ENCODE data around the gene ENTPD7.
"Not testable (repeated sequence)": the region's sequence is repeated elsewhere in the genome, so short reads cannot be mapped to it uniquely, and the experiment has no call there.

Gene ENTPD7

GRCh38 chr10:99621454-99622251 lies 37.7 kb upstream of the ENTPD7 start (continued):
- TF ChIP-seq ZNF155 (tag by site-specific recombination; IDR thresholded peaks at IDR 0.05) (no peak), ZNF513 (tag by site-specific recombination; IDR thresholded peaks at IDR 0.05) (peak; percentile 5; the same call in 1 of the 2 replicates), TCF7L2 (IDR thresholded peaks at IDR 0.05; ENCODE audit: borderline replicate concordance, low read depth, low read length) (no peak)

GRCh38 chr10:99623919-99624318 lies 35.4 kb upstream of the ENTPD7 start:
- Histone ChIP-seq H3K4me3 (ENCODE audit: low read depth, low read length) (no peak overlapping the region), H3K27ac (ENCODE audit: extremely low read depth, low read depth, low read length) (no peak overlapping the region), H3K36me3 (ENCODE audit: control insufficient read depth in 2 of 2, insufficient read depth in 1 of 2, low read length in 2 of 2) (no peaks in the 10 kb centered on the region), H3K9me3 (ENCODE audit: control insufficient read depth, insufficient read depth, low read depth, low read length) (no peaks in the 10 kb centered on the region), H3K4me1 (ENCODE audit: control insufficient read depth, insufficient read depth, low read length) (no peaks in the 10 kb centered on the region)
- CTCF ChIA-PET: interaction anchor here (1.2 kb wide), 1 partner anchor 64 kb away, joined by 4 read pairs; no protein-coding TSS in a partner anchor
- TF ChIP-seq ZNF624 (tag by site-specific recombination; IDR thresholded peaks at IDR 0.05): 0 out of 2 replicates have a peak, but pooled peaks have one; percentile 22
- TF ChIP-seq ZNF302 (tag by site-specific recombination; IDR thresholded peaks at IDR 0.05; ENCODE audit: low read depth): no peak
- TF ChIP-seq ZNF366 (tag by site-specific recombination; conservative IDR thresholded peaks at IDR 0.05): peak; percentile 98
- TF ChIP-seq PRDM1 (tag by site-specific recombination; IDR thresholded peaks at IDR 0.05): peak; percentile 56
- POLR2A ChIA-PET: no interaction called here

GRCh38 chr10:99625124-99625523 lies 34.2 kb upstream of the ENTPD7 start:
- H3K36me3 ChIP-seq (ENCODE audit: control insufficient read depth in 2 of 2, insufficient read depth in 1 of 2, low read length in 2 of 2); H3K4me1 ChIP-seq (ENCODE audit: control insufficient read depth, insufficient read depth, low read length); H3K27ac ChIP-seq (ENCODE audit: extremely low read depth, low read depth, low read length); H3K9me3 ChIP-seq (ENCODE audit: control insufficient read depth, insufficient read depth, low read depth, low read length); H3K4me3 ChIP-seq (ENCODE audit: low read depth, low read length): not testable (repeated sequence)
- ChIA-PET POLR2A (interaction anchor here (1.1 kb wide), 1 partner anchor 34 kb away, joined by 3 read pairs; no protein-coding TSS in a partner anchor), CTCF (interaction anchor here (0.6 to 1.1 kb wide), 2 partner anchors 13 to 233 kb away, joined by 3 to 4 read pairs; no protein-coding TSS in a partner anchor)

- CTCF ChIA-PET: no interaction called here
- POLR2A ChIA-PET: no interaction called here
- H3K9me3 ChIP-seq (ENCODE audit: control insufficient read depth, insufficient read depth, low read depth, low read length): no peaks in the 10 kb centered on the region
- TF ChIP-seq GLIS1 (tag by site-specific recombination; IDR thresholded peaks at IDR 0.05): peak; percentile 91
- TF ChIP-seq ZNF404 (tag by site-specific recombination; IDR thresholded peaks at IDR 0.05): no peak
- no peak for TF ChIP-seq ZNF18 (tag by site-specific recombination; IDR thresholded peaks at IDR 0.05)
- no peak for TF ChIP-seq RBAK (tag by site-specific recombination; IDR thresholded peaks at IDR 0.05)
- TF ChIP-seq ZNF621 (tag by site-specific recombination; IDR thresholded peaks at IDR 0.05): no peak
- peak; percentile 56; the same call in 1 of the 2 replicates for TF ChIP-seq ZNF140 (tag by site-specific recombination; IDR thresholded peaks at IDR 0.05)
- no peak for TF ChIP-seq ZBTB10 (tag by site-specific recombination; IDR thresholded peaks at IDR 0.05)
- no peak for TF ChIP-seq MYNN (tag by site-specific recombination; IDR thresholded peaks at IDR 0.05; ENCODE audit: borderline replicate concordance)
- H3K4me1 ChIP-seq (ENCODE audit: control insufficient read depth, insufficient read depth, low read length): 0 out of 2 replicates have a peak, but pooled peaks cover 2% of the 10 kb centered on the region
- H3K36me3 ChIP-seq (ENCODE audit: control insufficient read depth in 2 of 2, insufficient read depth in 1 of 2, low read length in 2 of 2): no peaks in the 10 kb centered on the region
- no peak overlapping the region for H3K27ac ChIP-seq (ENCODE audit: extremely low read depth, low read depth, low read length)
- no peak overlapping the region for H3K4me3 ChIP-seq (ENCODE audit: low read depth, low read length)
Observed at GRCh38 chr10:99628923-99629624, 30.2 kb upstream of the ENTPD7 start.

Data from HEK293 (cell line).